Activated T-helper 1 cell treated with anti-CD3 and anti-CD28 coated beads, Interleukin-12 subunit alpha, Interleukin-12 subunit beta, Interleukin-2, Interleukin-4 antibody, amounts not matched to agents 30 ng/mL and 10 ng/mL and 1 ng/mL, durations not matched to agents 14 hours and 24 hours and 36 hours (primary cell): ENCODE measurements around the gene EFCAB3. TPM values are rescaled to one million over a fixed set of nuclear protein-coding genes. Genes with fewer than 3 reads are reported as not detected.
"Not testable (repeated sequence)": the region's sequence is repeated elsewhere in the genome, so short reads cannot be mapped to it uniquely, and the experiment has no call there.

ENCODE experiments used
- DNase-seq: peaks from one replicate; pipeline ENCODE4 v3.0.0; 2021; ENCODE audit warnings: low spot score
- H3K27ac Mint-ChIP-seq: one replicate; pipeline ENCODE4 v1.8.0; 2021; ENCODE audit warnings: mild to moderate bottlenecking, mixed read lengths
- H3K27me3 Mint-ChIP-seq: one replicate; pipeline ENCODE4 v1.8.0; 2022; ENCODE audit warnings: mild to moderate bottlenecking, moderate library complexity, mixed read lengths; ENCODE audit not compliant: insufficient read depth
- H3K36me3 Mint-ChIP-seq: one replicate; pipeline ENCODE4 v1.8.0; 2021; ENCODE audit warnings: low read depth, mixed read lengths
- H3K4me1 Mint-ChIP-seq: one replicate; pipeline ENCODE4 v1.8.0; 2021; ENCODE audit warnings: low read depth, mixed read lengths
- H3K4me3 Mint-ChIP-seq: one replicate; pipeline ENCODE4 v1.8.0; 2021; ENCODE audit warnings: mild to moderate bottlenecking, moderate library complexity, mixed read lengths
- H3K9me3 Mint-ChIP-seq: one replicate; pipeline ENCODE4 v1.8.0; 2021; ENCODE audit warnings: mixed read lengths
- intact Hi-C: fragments of 100-400 bp; cut with micrococcal nuclease; formaldehyde crosslinking; loops from one replicate; pipeline ENCODE4 v1.15.1; 2024
- total RNA-seq: library from RNA; stranded (reverse); gene quantifications from 2 replicates; pipeline ENCODE4 v1.2.3, GENCODE V29; 2022

Gene EFCAB3
- total RNA-seq, 1 donor from 2014 or later = 0.23 TPM

DNA sequence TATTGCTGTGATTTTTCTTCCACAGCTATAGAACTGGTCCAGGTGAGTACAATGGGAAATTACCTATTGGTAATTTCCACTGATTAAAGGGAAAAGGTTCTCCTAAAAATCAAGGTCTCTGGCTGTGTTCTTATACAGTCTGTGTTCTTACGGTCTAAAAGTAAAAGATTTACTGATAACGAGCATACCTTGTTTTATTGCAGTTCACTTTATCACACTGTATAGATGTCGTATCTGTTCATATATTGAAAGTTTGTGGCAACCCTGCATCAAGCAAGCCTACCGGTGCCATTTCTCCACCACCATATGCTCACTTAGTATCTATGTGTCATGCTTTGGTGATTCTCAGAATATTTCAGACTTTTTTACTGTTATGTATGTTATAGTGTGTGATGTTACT is 54.9 kb downstream of the EFCAB3 start:
- H3K27me3 Mint-ChIP-seq, DNase-seq, H3K4me1 Mint-ChIP-seq, intact Hi-C loops, H3K27ac Mint-ChIP-seq, H3K9me3 Mint-ChIP-seq, H3K4me3 Mint-ChIP-seq: not testable (repeated sequence)
- peaks cover 10% of the 10 kb centered on the region for H3K36me3 Mint-ChIP-seq

DNA sequence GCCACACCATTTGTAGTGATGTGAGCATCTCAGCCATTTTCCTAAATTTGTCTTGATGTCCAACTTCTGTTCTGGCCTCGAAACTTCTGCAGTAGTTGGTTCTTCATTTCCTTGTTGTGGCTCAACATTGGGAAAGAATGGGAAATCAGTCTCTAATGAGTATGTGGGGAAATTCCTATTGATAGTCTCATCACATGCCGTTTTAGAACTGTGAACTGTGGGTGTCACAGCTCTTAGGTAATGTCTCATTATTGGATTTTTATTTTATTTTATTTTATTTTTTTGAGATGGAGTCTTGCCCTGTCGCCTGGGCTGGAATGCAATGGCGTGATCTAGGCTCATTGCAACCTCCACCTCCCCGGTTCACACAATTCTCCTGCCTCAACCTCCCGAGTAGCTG is 60.8 kb downstream of the EFCAB3 start:
- H3K9me3 Mint-ChIP-seq, H3K27ac Mint-ChIP-seq, DNase-seq, intact Hi-C loops, H3K4me1 Mint-ChIP-seq, H3K27me3 Mint-ChIP-seq, H3K4me3 Mint-ChIP-seq: not testable (repeated sequence)
- peaks cover 18% of the 10 kb centered on the region for H3K36me3 Mint-ChIP-seq

GRCh38 chr17:62444063-62444462 is 63.7 kb downstream of the EFCAB3 start:
- Mint-ChIP-seq H3K4me1 (no peaks in the 10 kb centered on the region), H3K36me3 (peaks cover 23% of the 10 kb centered on the region), H3K9me3 (no peaks in the 10 kb centered on the region), H3K27ac (no peak overlapping the region), H3K27me3 (no peaks in the 10 kb centered on the region), H3K4me3 (no peak overlapping the region)
- DNase-seq = no peak
- intact Hi-C loops = no loop called here

DNA sequence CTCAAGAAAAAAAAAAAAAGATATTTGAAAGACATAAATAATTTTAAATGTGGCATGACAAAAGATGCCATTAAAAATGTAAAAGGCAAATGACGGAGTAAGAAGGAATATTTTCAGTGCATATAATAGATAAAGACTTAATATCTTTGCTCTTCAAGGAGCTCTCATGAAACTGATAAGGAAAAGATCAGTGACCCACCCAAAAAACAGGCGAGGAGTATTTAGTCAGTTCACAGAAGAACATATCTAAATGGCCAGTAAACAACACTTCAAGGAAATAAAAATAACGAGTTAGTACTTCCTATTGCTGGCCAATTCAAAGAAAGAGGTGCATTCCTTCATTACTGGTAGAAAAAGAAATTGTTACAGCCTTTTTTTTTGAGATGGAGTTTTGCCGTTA is 65.4 kb downstream of the EFCAB3 start:
- H3K4me3 Mint-ChIP-seq, H3K4me1 Mint-ChIP-seq, H3K27me3 Mint-ChIP-seq, H3K27ac Mint-ChIP-seq, H3K9me3 Mint-ChIP-seq, DNase-seq, intact Hi-C loops: not testable (repeated sequence)
- H3K36me3 Mint-ChIP-seq = peaks cover 20% of the 10 kb centered on the region

DNA sequence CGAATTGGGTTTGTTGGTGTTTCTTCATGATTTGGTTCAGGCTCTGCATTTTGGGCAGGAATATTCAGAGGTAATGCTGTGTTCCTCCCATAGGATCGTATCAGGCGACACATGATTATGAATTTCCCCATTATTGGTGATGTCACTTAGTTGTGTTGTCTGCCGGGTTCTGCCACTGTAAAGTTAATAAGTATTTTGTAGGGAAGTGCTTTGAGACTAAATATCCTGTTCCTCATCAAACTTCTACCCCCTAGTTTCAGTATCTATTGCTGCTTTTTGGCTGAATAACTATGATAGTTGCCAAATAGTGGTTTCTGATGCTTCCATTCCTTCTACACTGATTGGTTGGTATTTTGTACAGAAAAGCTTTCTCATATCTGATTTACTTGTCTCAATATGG is 71.8 kb downstream of the EFCAB3 start:
- peaks cover 13% of the 10 kb centered on the region for H3K4me1 Mint-ChIP-seq
- H3K27ac Mint-ChIP-seq, H3K4me3 Mint-ChIP-seq, H3K9me3 Mint-ChIP-seq, intact Hi-C loops, H3K27me3 Mint-ChIP-seq, DNase-seq, H3K36me3 Mint-ChIP-seq: not testable (repeated sequence)

GRCh38 chr17:62453041-62453440 is 72.7 kb downstream of the EFCAB3 start:
- H3K9me3 Mint-ChIP-seq, H3K27ac Mint-ChIP-seq, intact Hi-C loops, DNase-seq, H3K27me3 Mint-ChIP-seq, H3K4me3 Mint-ChIP-seq, H3K36me3 Mint-ChIP-seq: not testable (repeated sequence)
- peaks cover 13% of the 10 kb centered on the region for H3K4me1 Mint-ChIP-seq

GRCh38 chr17:62453656-62454055 is 73.3 kb downstream of the EFCAB3 start:
- not testable (repeated sequence) for H3K4me3 Mint-ChIP-seq, H3K27ac Mint-ChIP-seq
- peaks cover 13% of the 10 kb centered on the region for H3K4me1 Mint-ChIP-seq

GRCh38 chr17:62454111-62454510 is 73.8 kb downstream of the EFCAB3 start:
- intact Hi-C loops, DNase-seq, H3K9me3 Mint-ChIP-seq, H3K27ac Mint-ChIP-seq, H3K27me3 Mint-ChIP-seq, H3K36me3 Mint-ChIP-seq, H3K4me3 Mint-ChIP-seq: not testable (repeated sequence)
- H3K4me1 Mint-ChIP-seq = peaks cover 13% of the 10 kb centered on the region

More at GRCh38 chr17:62453656-62454055, 73.3 kb downstream of the EFCAB3 start:
- H3K9me3 Mint-ChIP-seq, DNase-seq, H3K27me3 Mint-ChIP-seq, H3K36me3 Mint-ChIP-seq, intact Hi-C loops: not testable (repeated sequence)

DNA sequence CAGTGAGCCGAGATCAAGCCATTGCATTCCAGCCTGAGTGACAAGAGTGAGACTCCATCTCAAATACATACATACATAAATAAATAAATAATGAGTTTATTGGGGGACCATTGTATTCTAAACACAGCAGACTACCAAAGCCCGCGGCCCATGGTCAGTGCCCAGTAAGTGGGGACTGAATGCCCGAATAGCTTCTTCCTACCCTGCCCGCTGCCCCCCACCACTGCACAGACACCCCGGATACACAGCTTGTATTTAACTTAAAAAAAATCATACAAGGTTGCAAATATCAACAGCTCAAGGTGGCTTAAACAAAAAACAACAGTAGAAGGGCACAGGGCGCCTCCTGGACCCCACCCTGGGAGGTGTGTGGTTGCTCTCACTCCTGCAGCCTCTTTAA is 75.7 kb downstream of the EFCAB3 start:
- H3K4me3 Mint-ChIP-seq = no peak overlapping the region
- no peak overlapping the region for H3K27ac Mint-ChIP-seq
- H3K9me3 Mint-ChIP-seq = no peaks in the 10 kb centered on the region
- DNase-seq = no peak
- H3K36me3 Mint-ChIP-seq = peaks cover 4% of the 10 kb centered on the region
- intact Hi-C loops = no loop called here
- H3K4me1 Mint-ChIP-seq = peaks cover 13% of the 10 kb centered on the region
- H3K27me3 Mint-ChIP-seq = peaks cover 2% of the 10 kb centered on the region

DNA sequence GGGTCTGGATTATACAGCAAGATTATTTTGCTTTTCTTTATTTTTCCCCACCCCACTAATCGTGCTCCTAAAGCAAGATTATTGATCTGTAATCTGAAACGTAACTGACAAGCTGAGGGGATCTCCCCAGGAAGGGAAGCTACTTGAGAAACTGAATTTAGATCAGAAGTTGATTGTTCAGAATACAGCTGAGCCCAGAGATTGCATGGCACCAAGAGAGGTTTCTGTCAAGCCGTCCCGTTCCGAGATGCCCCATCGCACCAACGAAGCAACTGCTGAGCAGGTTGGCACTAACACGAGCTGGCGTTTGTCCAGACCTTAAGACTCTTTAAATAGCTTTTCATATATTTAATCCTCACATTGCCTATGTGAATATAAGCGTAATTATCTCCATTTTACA is 78.1 kb downstream of the EFCAB3 start:
- H3K27me3 Mint-ChIP-seq, H3K4me1 Mint-ChIP-seq, H3K36me3 Mint-ChIP-seq, DNase-seq, H3K9me3 Mint-ChIP-seq, H3K27ac Mint-ChIP-seq, intact Hi-C loops, H3K4me3 Mint-ChIP-seq: not testable (repeated sequence)

- H3K4me1 Mint-ChIP-seq, intact Hi-C loops, H3K9me3 Mint-ChIP-seq, DNase-seq, H3K36me3 Mint-ChIP-seq, H3K27ac Mint-ChIP-seq, H3K4me3 Mint-ChIP-seq, H3K27me3 Mint-ChIP-seq: not testable (repeated sequence)
These were observed 84.1 kb downstream of the EFCAB3 start for GRCh38 chr17:62464422-62464821.

DNA sequence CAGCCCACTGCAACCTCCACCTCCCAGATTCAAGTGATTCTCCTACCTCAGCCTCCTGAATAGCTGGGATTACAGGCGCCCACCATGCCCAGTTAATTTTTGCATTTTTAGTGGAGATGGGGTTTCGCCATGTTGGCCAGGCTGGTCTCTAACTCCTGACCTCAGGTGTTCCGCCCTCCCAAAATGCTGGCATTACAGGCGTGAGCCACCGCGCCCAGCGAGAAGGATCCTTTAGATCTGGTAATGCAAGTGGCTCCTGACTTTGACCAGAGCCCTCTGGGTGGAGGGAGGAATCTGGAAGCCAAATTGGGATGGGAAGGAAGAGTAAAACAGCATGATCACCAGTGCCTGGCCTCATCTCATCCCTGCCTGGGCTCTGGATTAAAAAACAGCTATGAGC is 84.9 kb downstream of the EFCAB3 start:
- intact Hi-C loops, DNase-seq, H3K9me3 Mint-ChIP-seq, H3K4me1 Mint-ChIP-seq, H3K4me3 Mint-ChIP-seq, H3K36me3 Mint-ChIP-seq, H3K27ac Mint-ChIP-seq, H3K27me3 Mint-ChIP-seq: not testable (repeated sequence)
